ENCODE results near the gene TBXT.
"Not testable (repeated sequence)": the region's sequence is repeated elsewhere in the genome, so short reads cannot be mapped to it uniquely, and the experiment has no call there.

The TBXT gene

GRCh38 chr6:166169549-166170421, 2.1 kb upstream of the TBXT start:
- no peak for DNase-seq

GRCh38 chr6:166168616-166169548, 1.2 kb upstream of the TBXT start:
- no peak for DNase-seq

- no peak for DNase-seq
These were observed 356 bp downstream of the TBXT start for GRCh38 chr6:166167258-166167731.

- DNase-seq: no peak
These were observed 1.1 kb downstream of the TBXT start for GRCh38 chr6:166166314-166167257.

GRCh38 chr6:166165558-166166313, 1.9 kb downstream of the TBXT start:
- DNase-seq: no peak

- no peak for DNase-seq
These were observed 4.9 kb downstream of the TBXT start for GRCh38 chr6:166162599-166163342.

- no peak for DNase-seq
These were observed 9.6 kb downstream of the TBXT start for GRCh38 chr6:166157930-166158617.

GRCh38 chr6:166156942-166157341, 10.7 kb downstream of the TBXT start:
- no peak for DNase-seq

GRCh38 chr6:166153966-166154365, 13.7 kb downstream of the TBXT start:
- no peak for DNase-seq

GRCh38 chr6:166152660-166153059, 15.0 kb downstream of the TBXT start:
- no peak for DNase-seq

- DNase-seq: no peak
These were observed 15.9 kb downstream of the TBXT start for GRCh38 chr6:166151798-166152197.

GRCh38 chr6:166145751-166146150, 21.9 kb downstream of the TBXT start:
- no peak for DNase-seq

- DNase-seq: no peak
These were observed 24.6 kb downstream of the TBXT start for GRCh38 chr6:166143011-166143410.

GRCh38 chr6:166127624-166128472, 39.8 kb downstream of the TBXT start:
- DNase-seq: no peak

- DNase-seq: not testable (repeated sequence)
These were observed 44.5 kb downstream of the TBXT start for GRCh38 chr6:166123115-166123514.

- no peak for DNase-seq
These were observed 45.9 kb downstream of the TBXT start for GRCh38 chr6:166121726-166122125.

- DNase-seq: no peak
These were observed 48.3 kb downstream of the TBXT start for GRCh38 chr6:166119116-166119911.

- no peak for DNase-seq
These were observed 52.0 kb downstream of the TBXT start for GRCh38 chr6:166115609-166116008.

Data from fibroblast of skin of abdomen (primary cell).